H1 (cell line): ENCODE results near the gene ARID1B. TPM values are rescaled to one million over a fixed set of nuclear protein-coding genes. Genes with fewer than 3 reads are reported as not detected.

Source experiments
- CTCF ChIA-PET: fragments of 300-600 bp; sonication (Branson Sonifier 250); formaldehyde crosslinking; loops from one replicate; lab custom pipeline; 2021; ENCODE audit not compliant: partially characterized antibody; lab: Charles Lee
- POLR2A ChIA-PET: fragments of 300-600 bp; sonication (Branson Sonifier 250); formaldehyde crosslinking; loops from one replicate; lab custom pipeline; 2021; ENCODE audit warnings: inconsistent platforms; ENCODE audit not compliant: partially characterized antibody; lab: Charles Lee
- DNase-seq, 2 experiments: peaks; one replicate each; pipeline versions ENCODE4 v3.0.0 to v3.0.0-alpha.2; 2010 to 2022; ENCODE audit warnings: low spot score in 2 of 2, low read depth in 1 of 2, mixed read lengths in 1 of 2
- FAIRE-seq: peaks from 2 replicates; lab custom pipeline; 2011; peaks lifted over from hg19 to GRCh38; lab: Jason Lieb, UNC
- H2AFZ ChIP-seq: 2 replicates; pipeline ENCODE4 v1.8.1; 2012; ENCODE audit warnings: low read length, inconsistent platforms
- H2AK5ac ChIP-seq: 2 replicates; pipeline ENCODE4 v1.6.1; 2013; ENCODE audit warnings: low read depth, low read length
- H2BK120ac ChIP-seq: replicated peaks from 2 replicates; pipeline ENCODE3; 2013; ENCODE audit warnings: low read depth, low read length, inconsistent platforms
- H2BK12ac ChIP-seq: 2 replicates; pipeline ENCODE4 v1.6.1; 2013; ENCODE audit warnings: low read depth, low read length
- H2BK15ac ChIP-seq: 2 replicates; pipeline ENCODE4 v1.6.1; 2013; ENCODE audit warnings: low read length
- H2BK20ac ChIP-seq: 2 replicates; pipeline ENCODE4 v1.6.1; 2013; ENCODE audit warnings: low read length
- H2BK5ac ChIP-seq: 2 replicates; pipeline ENCODE4 v1.6.1; 2013; ENCODE audit warnings: low read depth, low read length
- H3K14ac ChIP-seq: 2 replicates; pipeline ENCODE4 v1.6.1; 2013; ENCODE audit warnings: inconsistent platforms; ENCODE audit not compliant: insufficient read length
- H3K18ac ChIP-seq: 2 replicates; pipeline ENCODE4 v1.6.1; 2013; ENCODE audit warnings: low read length; ENCODE audit errors: extremely low read depth
- H3K23ac ChIP-seq: 2 replicates; pipeline ENCODE4 v1.6.1; 2013; ENCODE audit warnings: inconsistent platforms; ENCODE audit not compliant: insufficient read length
- H3K23me2 ChIP-seq: 2 replicates; pipeline ENCODE4 v1.6.1; 2013; ENCODE audit warnings: low read depth, low read length
- H3K27ac ChIP-seq: 2 replicates; pipeline ENCODE4 v1.6.1; 2011; ENCODE audit warnings: low read depth, low read length, inconsistent platforms
- H3K27me3 ChIP-seq, 4 experiments: replicated peaks in 1 of 4; 1 replicate in 1 of 4; 2 replicates in 3 of 4; pipeline versions ENCODE4 v1.6.1 to v1.8.1; 2011 to 2013; ENCODE audit warnings: low read length in 3 of 4, mild to moderate bottlenecking in 3 of 4, inconsistent platforms in 2 of 4, mixed read lengths in 2 of 4, moderate library complexity in 1 of 4; ENCODE audit not compliant: control insufficient read depth in 3 of 4, insufficient read depth in 3 of 4; ENCODE audit errors: extremely low read depth in 1 of 4
- H3K36me3 ChIP-seq, 4 experiments: 2 replicates each; pipeline versions ENCODE4 v1.6.1 to v1.8.1; 2011 to 2013; ENCODE audit warnings: mild to moderate bottlenecking in 4 of 4, low read length in 3 of 4, moderate library complexity in 2 of 4, control low read depth in 1 of 4, inconsistent platforms in 1 of 4; ENCODE audit not compliant: insufficient read depth in 4 of 4, control insufficient read depth in 2 of 4
- H3K4ac ChIP-seq: replicated peaks from 2 replicates; pipeline ENCODE3; 2013; ENCODE audit warnings: low read length, low read depth, mixed read lengths, inconsistent platforms; ENCODE audit not compliant: insufficient read length
- H3K4me1 ChIP-seq, 4 experiments: replicated peaks in 1 of 4; 1 replicate in 1 of 4; 2 replicates in 3 of 4; pipeline versions ENCODE4 v1.6.1 to v1.8.1; 2011 to 2013; ENCODE audit warnings: low read length in 3 of 4, inconsistent platforms in 2 of 4, mixed read lengths in 1 of 4; ENCODE audit not compliant: insufficient read depth in 4 of 4, control insufficient read depth in 3 of 4
- H3K4me2 ChIP-seq, 2 experiments: 2 replicates each; pipeline versions ENCODE4 v1.6.1 to v1.8.1; 2011 to 2013; ENCODE audit warnings: low read depth in 2 of 2, low read length in 2 of 2, control low read depth in 1 of 2, inconsistent platforms in 1 of 2, mild to moderate bottlenecking in 1 of 2; ENCODE audit not compliant: insufficient read depth in 1 of 2
- H3K4me3 ChIP-seq, 4 experiments: fragments of 200-600, 300-600 bp in 1 of 4; sonication (generic), shearing (Covaris generic), sonication (Bioruptor Twin) in 1 of 4; 2 replicates each; pipeline versions ENCODE4 v1.5.1 to v1.8.1; 2011 to 2016; ENCODE audit warnings: low read length in 4 of 4, low read depth in 3 of 4, control low read depth in 2 of 4, inconsistent platforms in 2 of 4, mild to moderate bottlenecking in 2 of 4, mixed read lengths in 1 of 4, moderate library complexity in 1 of 4; ENCODE audit not compliant: insufficient read depth in 2 of 4; ENCODE audit errors: extremely low read depth in 1 of 4
- H3K56ac ChIP-seq: replicated peaks from 2 replicates; pipeline ENCODE3; 2013; ENCODE audit warnings: low read depth, mild to moderate bottlenecking, mixed read lengths, low read length, inconsistent platforms; ENCODE audit not compliant: insufficient read length
- H3K79me1 ChIP-seq: 2 replicates; pipeline ENCODE4 v1.6.1; 2013; ENCODE audit warnings: low read depth, low read length, control low read depth
- H3K79me2 ChIP-seq, 2 experiments: 2 replicates each; pipeline versions ENCODE4 v1.6.1 to v1.8.1; 2012 to 2013; ENCODE audit warnings: low read length in 2 of 2, mild to moderate bottlenecking in 2 of 2, inconsistent platforms in 1 of 2; ENCODE audit not compliant: insufficient read depth in 2 of 2, control insufficient read depth in 1 of 2
- H3K9ac ChIP-seq, 4 experiments: replicated peaks in 1 of 4; 1 replicate in 1 of 4; 2 replicates in 3 of 4; pipeline versions ENCODE4 v1.6.1 to v1.8.1; 2011 to 2013; ENCODE audit warnings: low read depth in 3 of 4, low read length in 3 of 4, control low read depth in 2 of 4, mild to moderate bottlenecking in 2 of 4, moderate library complexity in 2 of 4, inconsistent platforms in 1 of 4; ENCODE audit errors: extremely low read depth in 1 of 4
- H3K9me3 ChIP-seq, 2 experiments: 2 replicates each; pipeline versions ENCODE4 v1.6.1 to v1.8.1; 2012 to 2013; ENCODE audit warnings: mild to moderate bottlenecking in 2 of 2, moderate library complexity in 2 of 2, control low read depth in 1 of 2, inconsistent platforms in 1 of 2, low read depth in 1 of 2, low read length in 1 of 2, mixed read lengths in 1 of 2; ENCODE audit not compliant: insufficient read depth in 2 of 2
- H4K20me1 ChIP-seq, 2 experiments: replicated peaks in 1 of 2; 2 replicates each; pipeline versions ENCODE3 to v1.8.1; 2011 to 2013; ENCODE audit warnings: inconsistent platforms in 2 of 2, low read length in 2 of 2, mild to moderate bottlenecking in 1 of 2; ENCODE audit not compliant: insufficient read depth in 2 of 2, control insufficient read depth in 1 of 2
- H4K5ac ChIP-seq: 2 replicates; pipeline ENCODE4 v1.6.1; 2013; ENCODE audit warnings: low read length, low read depth, mixed read lengths, inconsistent platforms; ENCODE audit not compliant: insufficient read length
- H4K8ac ChIP-seq: 2 replicates; pipeline ENCODE4 v1.8.0; 2013; ENCODE audit warnings: mild to moderate bottlenecking, moderate library complexity, low read length, inconsistent platforms; ENCODE audit not compliant: insufficient read depth; ENCODE audit errors: extremely low read depth
- H4K91ac ChIP-seq: replicated peaks from 2 replicates; pipeline ENCODE3; 2013; ENCODE audit warnings: low read length, mixed read lengths, inconsistent platforms; ENCODE audit not compliant: insufficient read length
- GTF2F1 ChIP-seq: IDR thresholded peaks from 2 replicates; pipeline ENCODE4 v1.6.1; 2012; ENCODE audit warnings: low read depth, low read length, improper control_type of control experiment, borderline replicate concordance
- JUND ChIP-seq: IDR thresholded peaks from 2 replicates; pipeline ENCODE4 v1.6.1; 2011; ENCODE audit warnings: mild to moderate bottlenecking, improper control_type of control experiment, low read length
- KDM1A ChIP-seq: fragments of 200-600, 300-600 bp; sonication (generic); IDR thresholded peaks from 2 replicates; pipeline ENCODE4 v1.7.1; 2016; ENCODE audit warnings: mild to moderate bottlenecking, low read length, borderline replicate concordance
- KDM5A ChIP-seq: fragments of 200-600 bp; IDR thresholded peaks from 2 replicates; pipeline ENCODE4 v1.7.1; 2012; ENCODE audit warnings: mild to moderate bottlenecking, low read length, inconsistent platforms, mixed read lengths
- POLR2AphosphoS5 ChIP-seq: IDR thresholded peaks from 2 replicates; pipeline ENCODE4 v1.6.1; 2011; ENCODE audit warnings: low read depth, low read length
- RAD21 ChIP-seq, 2 experiments: IDR thresholded peaks in 1 of 2; conservative IDR thresholded peaks in 1 of 2; 2 replicates each; pipeline ENCODE4 v1.6.1; 2011; ENCODE audit warnings: low read depth in 2 of 2, low read length in 2 of 2, improper control_type of control experiment in 1 of 2, inconsistent platforms in 1 of 2, mild to moderate bottlenecking in 1 of 2, moderate library complexity in 1 of 2
- SP2 ChIP-seq: IDR thresholded peaks from 2 replicates; pipeline ENCODE4 v1.6.1; 2012; ENCODE audit warnings: mild to moderate bottlenecking, low read length, inconsistent platforms
- SUZ12 ChIP-seq: fragments of 200-600 bp; sonication (generic); IDR thresholded peaks from 2 replicates; pipeline ENCODE4 v1.6.1; 2012; ENCODE audit warnings: mild to moderate bottlenecking, inconsistent platforms, low read length, moderate library complexity, mixed read lengths
- ZNF274 ChIP-seq: IDR thresholded peaks from 2 replicates; pipeline ENCODE4 v1.7.0; 2012; ENCODE audit warnings: low read length, borderline replicate concordance; ENCODE audit errors: extremely low read depth
- WGBS, 2 experiments: shearing (Covaris generic) in 1 of 2; methylation state at CpG; one replicate each; pipeline versions ENCODE4 v1.1.6 to v1.1.7; 2013 to 2015; ENCODE audit warnings: low lambda C conversion rate in 2 of 2, mixed read lengths in 2 of 2, inconsistent platforms in 1 of 2, low coverage in 1 of 2, missing lambda C conversion rate in 1 of 2; ENCODE audit not compliant: insufficient replicate concordance in 2 of 2, insufficient coverage in 1 of 2, insufficient read length in 1 of 2; ENCODE audit errors: extremely low coverage in 1 of 2, missing lambda C conversion rate in 1 of 2; 5-methylcytosine and 5-hydroxymethylcytosine counted together
- polyA plus RNA-seq, 7 experiments: library from polyadenylated mRNA; depleted of rRNA in 3 of 7; stranded (reverse) in 5 of 7; unstranded in 2 of 7; fragments of >200 nt in 5 of 7; fragments of 200-250 nt in 2 of 7; gene quantifications; 1 replicate in 5 of 7; 2 replicates in 1 of 7; 4 replicates in 1 of 7; pipeline versions ENCODE4 v1.2.1 to v1.2.3, GENCODE V29; 2011 to 2013; ENCODE audit warnings: missing spikeins in 2 of 7, mixed read lengths in 2 of 7
- total RNA-seq: library from RNA; stranded (reverse); fragmentation: NEBNext Ultra II Directional; extraction: Animal tissue kit (Norgen Biotek cat#: 25700); gene quantifications from 2 replicates; pipeline ENCODE4 v1.2.1, GENCODE V29; 2021

ARID1B gene
- total and polyA plus RNA-seq, 2 of the 8 experiments (the other 6 are each of a cell fraction or from before 2014, with no cell fraction given), result 24.3 to 70.3 TPM

DNA sequence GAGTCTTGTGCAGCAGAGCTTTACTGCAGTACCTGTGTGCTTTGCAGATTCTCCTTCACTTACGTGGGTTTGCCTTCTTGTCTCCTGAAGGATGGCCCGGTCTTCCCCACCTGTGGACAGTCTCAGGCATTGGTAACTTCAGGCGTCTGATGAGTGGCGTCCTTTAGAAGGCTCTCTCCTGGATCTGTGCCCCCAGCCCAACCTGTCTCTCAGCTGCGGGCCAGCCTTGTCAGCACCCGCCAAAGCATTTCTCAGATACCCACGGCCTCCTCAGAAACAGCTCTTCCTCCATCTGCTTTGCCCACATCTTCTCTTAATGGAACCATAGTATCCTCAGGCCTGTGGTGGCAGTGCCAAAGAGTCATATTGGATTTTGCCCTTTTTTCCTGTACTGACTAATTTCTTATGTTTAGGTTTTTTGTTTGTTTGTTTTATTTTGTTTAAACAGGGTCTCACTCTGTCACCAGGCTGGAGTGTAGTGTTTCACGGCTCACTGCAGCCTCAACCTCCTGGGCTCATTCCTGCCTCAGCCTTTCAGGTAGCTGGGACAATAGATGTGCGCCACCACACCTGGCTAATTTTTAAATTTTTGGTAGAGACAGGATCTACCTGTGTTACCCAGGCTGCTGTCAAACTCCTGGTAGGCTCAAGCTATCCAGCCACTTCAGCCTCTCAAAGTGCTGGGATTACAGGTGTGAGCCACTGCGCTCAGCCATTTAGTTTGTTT, 96.6 kb downstream of the ARID1B start:
- H3K56ac ChIP-seq, result no peak overlapping the region
- H3K36me3 ChIP-seq, result no peaks in the 10 kb centered on the region
- no peak overlapping the region for H3K27ac ChIP-seq
- H2BK20ac ChIP-seq, result no peak overlapping the region
- no peak overlapping the region for H3K4ac ChIP-seq
- WGBS, 2 experiments, result 93% methylated on average over 10 of the region's 10 CpGs; no CpG with 5 or more reads in 1 of the 2 experiments
- no peaks in the 10 kb centered on the region for H3K27me3 ChIP-seq
- H4K91ac ChIP-seq, result no peak overlapping the region
- H3K18ac ChIP-seq, result no peak overlapping the region
- H2AK5ac ChIP-seq, result 0 out of 2 replicates have a peak overlapping the region, but pooled peaks have one; percentile 67
- no peak overlapping the region for H3K14ac ChIP-seq
- H4K8ac ChIP-seq, result no peak overlapping the region
- H3K23ac ChIP-seq, result no peak overlapping the region
- POLR2A ChIA-PET, result interaction anchor here (0.7 kb wide), 1 partner anchor 180 kb away, joined by 3 read pairs; no protein-coding TSS in a partner anchor
- H2AFZ ChIP-seq, result no peak overlapping the region
- H4K20me1 ChIP-seq, result peaks cover 0 to 11% of the 10 kb centered on the region in 2 experiments
- peaks cover 25% of the 10 kb centered on the region for H3K79me1 ChIP-seq
- no peak overlapping the region for H3K4me2 ChIP-seq
- H3K9me3 ChIP-seq, result no peaks in the 10 kb centered on the region
- H3K4me3 ChIP-seq, result no peak overlapping the region
- H3K23me2 ChIP-seq, result 0 out of 2 replicates have a peak, but pooled peaks cover 2% of the 10 kb centered on the region
- peaks cover 0 to 14% (median 7%) of the 10 kb centered on the region in 4 experiments; a peak in 6 of 7 replicates for H3K4me1 ChIP-seq
- FAIRE-seq (no peak), DNase-seq (no peak)
- no peak overlapping the region for H3K9ac ChIP-seq
- no peak overlapping the region for H2BK12ac ChIP-seq
- no peak overlapping the region for H2BK15ac ChIP-seq
- no peak overlapping the region for H2BK5ac ChIP-seq
- peaks cover 22 to 100% of the 10 kb centered on the region in 2 experiments for H3K79me2 ChIP-seq
- H2BK120ac ChIP-seq, result no peak overlapping the region
- CTCF ChIA-PET, result interaction anchor here (0.7 to 1.9 kb wide), 5 partner anchors 9 to 38 kb away, joined by 3 to 6 read pairs (median 4); no protein-coding TSS in a partner anchor
- no peak overlapping the region for H4K5ac ChIP-seq
- TF ChIP-seq GTF2F1 (no peak), ZNF274 (no peak), KDM1A (no peak), POLR2AphosphoS5 (no peak), JUND (no peak), RAD21 (IDR thresholded peaks at IDR 0.05 in 1 of 2, conservative IDR thresholded peaks at IDR 0.05 in 1 of 2; ENCODE audit: low read depth in 2 of 2, low read length in 2 of 2) (no peak), SP2 (no peak), SUZ12 (no peak), KDM5A (no peak)
